ENCODE results near the gene LTBP4.
"Not testable (repeated sequence)": the region's sequence is repeated elsewhere in the genome, so short reads cannot be mapped to it uniquely, and the experiment has no call there.

LTBP4 gene, protein sequence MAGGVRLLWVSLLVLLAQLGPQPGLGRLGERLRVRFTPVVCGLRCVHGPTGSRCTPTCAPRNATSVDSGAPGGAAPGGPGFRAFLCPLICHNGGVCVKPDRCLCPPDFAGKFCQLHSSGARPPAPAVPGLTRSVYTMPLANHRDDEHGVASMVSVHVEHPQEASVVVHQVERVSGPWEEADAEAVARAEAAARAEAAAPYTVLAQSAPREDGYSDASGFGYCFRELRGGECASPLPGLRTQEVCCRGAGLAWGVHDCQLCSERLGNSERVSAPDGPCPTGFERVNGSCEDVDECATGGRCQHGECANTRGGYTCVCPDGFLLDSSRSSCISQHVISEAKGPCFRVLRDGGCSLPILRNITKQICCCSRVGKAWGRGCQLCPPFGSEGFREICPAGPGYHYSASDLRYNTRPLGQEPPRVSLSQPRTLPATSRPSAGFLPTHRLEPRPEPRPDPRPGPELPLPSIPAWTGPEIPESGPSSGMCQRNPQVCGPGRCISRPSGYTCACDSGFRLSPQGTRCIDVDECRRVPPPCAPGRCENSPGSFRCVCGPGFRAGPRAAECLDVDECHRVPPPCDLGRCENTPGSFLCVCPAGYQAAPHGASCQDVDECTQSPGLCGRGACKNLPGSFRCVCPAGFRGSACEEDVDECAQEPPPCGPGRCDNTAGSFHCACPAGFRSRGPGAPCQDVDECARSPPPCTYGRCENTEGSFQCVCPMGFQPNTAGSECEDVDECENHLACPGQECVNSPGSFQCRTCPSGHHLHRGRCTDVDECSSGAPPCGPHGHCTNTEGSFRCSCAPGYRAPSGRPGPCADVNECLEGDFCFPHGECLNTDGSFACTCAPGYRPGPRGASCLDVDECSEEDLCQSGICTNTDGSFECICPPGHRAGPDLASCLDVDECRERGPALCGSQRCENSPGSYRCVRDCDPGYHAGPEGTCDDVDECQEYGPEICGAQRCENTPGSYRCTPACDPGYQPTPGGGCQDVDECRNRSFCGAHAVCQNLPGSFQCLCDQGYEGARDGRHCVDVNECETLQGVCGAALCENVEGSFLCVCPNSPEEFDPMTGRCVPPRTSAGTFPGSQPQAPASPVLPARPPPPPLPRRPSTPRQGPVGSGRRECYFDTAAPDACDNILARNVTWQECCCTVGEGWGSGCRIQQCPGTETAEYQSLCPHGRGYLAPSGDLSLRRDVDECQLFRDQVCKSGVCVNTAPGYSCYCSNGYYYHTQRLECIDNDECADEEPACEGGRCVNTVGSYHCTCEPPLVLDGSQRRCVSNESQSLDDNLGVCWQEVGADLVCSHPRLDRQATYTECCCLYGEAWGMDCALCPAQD (N-terminal part only)

GRCh38 chr19:40601134-40601974 is at the start of gene LTBP4:
Gene LTBP4 (plus strand): TSS chr19:40601369. CDS start chr19:40601388, 19 bp downstream.
- no peak for DNase-seq

GRCh38 chr19:40552848-40553247 is 48.3 kb upstream of the LTBP4 start:
- DNase-seq: no peak

DNA sequence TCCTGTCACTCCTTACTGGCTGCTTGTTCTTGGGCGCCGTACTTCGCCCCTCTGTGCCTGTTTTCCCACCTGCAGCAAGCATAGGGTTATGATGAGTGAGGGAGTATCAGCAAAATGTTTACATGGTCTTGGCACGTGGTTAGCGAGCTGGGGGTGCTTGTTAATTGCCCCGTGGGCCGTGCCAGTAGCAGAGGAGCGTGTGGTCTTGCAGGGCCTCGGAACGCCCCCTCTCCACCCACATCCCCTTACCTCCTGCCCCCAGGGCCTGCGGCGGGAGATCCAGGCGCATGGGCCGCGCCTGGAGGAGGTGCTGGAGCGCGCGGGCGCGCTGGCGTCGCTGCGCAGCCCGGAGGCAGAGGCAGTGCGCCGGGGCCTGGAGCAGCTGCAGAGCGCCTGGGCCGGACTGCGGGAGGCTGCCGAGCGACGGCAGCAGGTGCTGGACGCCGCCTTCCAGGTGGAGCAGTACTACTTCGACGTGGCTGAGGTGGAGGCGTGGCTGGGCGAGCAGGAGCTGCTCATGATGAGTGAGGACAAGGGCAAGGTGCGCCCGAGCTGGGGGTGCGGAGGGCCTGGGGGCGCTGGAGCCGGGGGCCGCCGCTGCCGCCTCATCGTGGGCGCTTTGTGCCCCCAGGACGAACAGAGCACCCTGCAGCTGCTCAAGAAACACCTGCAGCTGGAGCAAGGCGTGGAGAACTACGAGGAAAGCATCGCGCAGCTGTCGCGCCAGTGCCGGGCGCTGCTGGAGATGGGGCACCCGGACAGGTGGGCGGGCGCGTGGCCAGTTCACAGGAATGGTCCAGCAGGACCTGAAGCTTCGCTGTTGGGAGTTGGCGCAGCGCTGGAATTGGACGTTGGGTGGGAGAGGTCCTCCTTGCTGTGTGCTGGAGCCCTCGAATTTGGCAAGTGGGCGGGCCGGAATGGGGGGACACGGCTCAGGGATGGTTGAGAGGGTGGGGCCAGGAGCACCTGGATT is 47.0 kb upstream of the LTBP4 start:
- no peak for DNase-seq

DNA sequence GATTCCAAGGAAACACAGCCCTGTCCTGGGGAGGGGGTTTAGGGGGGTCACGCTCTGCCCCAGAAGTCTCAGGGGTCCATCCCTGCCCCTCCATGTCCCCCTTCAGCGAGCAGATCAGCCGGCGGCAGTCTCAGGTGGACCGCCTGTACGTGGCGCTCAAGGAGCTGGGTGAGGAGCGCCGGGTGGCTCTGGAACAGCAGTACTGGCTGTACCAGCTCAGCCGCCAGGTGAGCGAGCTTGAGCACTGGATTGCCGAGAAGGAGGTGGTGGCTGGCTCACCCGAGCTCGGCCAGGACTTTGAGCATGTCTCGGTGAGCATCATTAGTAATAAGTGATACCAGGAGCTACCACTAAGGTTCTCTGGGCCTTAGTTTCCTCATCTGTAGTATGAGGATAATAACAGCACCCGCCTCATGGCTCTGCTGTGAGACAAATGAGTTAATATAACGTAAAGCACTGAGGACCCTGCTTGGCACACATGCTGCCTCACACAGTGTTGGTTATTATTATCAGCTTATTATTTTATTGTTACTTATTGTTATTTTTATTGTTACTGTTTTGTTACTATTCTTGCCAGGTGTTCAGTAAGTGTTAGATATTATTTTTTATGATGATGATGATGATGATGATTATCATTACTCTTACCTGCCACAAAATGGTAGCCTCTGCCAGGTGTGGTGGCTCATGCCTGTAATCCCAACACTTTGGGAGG is 45.0 kb upstream of the LTBP4 start:
- DNase-seq: no peak

DNA sequence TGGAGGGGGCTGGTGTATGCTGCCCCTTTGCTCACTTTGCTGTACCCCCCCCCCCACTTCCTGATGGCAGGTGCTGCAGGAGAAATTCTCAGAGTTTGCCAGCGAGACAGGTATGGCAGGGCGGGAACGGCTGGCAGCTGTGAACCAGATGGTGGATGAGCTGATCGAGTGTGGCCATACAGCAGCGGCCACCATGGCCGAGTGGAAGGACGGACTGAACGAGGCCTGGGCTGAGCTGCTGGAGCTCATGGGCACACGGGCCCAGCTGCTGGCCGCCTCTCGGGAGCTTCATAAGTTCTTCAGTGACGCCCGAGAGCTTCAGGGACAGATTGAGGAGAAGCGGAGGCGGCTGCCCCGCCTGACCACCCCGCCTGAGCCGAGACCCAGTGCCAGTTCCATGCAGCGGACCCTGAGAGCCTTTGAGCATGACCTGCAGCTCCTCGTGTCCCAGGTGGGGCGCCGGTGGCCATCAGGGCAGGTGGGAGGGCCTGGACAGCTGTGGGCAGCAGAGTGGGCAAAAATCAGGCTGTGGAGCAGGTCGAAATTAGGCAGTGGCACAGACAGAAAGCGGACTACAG is 44.1 kb upstream of the LTBP4 start:
- no peak for DNase-seq

GRCh38 chr19:40559394-40559793 is 41.8 kb upstream of the LTBP4 start:
- no peak for DNase-seq

DNA sequence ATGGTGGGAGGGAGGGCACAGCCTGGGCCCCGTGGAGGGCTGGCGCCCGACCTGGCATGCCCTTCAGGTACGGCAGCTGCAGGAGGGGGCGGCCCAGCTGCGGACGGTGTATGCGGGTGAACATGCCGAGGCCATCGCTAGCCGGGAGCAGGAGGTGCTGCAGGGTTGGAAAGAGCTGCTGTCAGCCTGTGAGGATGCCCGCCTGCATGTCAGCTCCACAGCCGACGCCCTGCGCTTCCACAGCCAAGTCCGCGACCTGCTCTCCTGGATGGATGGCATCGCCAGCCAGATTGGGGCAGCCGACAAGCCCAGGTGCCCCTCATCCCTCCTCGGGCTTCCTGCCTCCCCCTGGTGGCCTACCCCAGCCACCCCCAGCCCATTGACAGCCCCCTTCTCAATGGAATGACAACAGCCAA is 41.1 kb upstream of the LTBP4 start:
- DNase-seq: no peak

GRCh38 chr19:40561947-40562346 is 39.2 kb upstream of the LTBP4 start:
- no peak for DNase-seq

DNA sequence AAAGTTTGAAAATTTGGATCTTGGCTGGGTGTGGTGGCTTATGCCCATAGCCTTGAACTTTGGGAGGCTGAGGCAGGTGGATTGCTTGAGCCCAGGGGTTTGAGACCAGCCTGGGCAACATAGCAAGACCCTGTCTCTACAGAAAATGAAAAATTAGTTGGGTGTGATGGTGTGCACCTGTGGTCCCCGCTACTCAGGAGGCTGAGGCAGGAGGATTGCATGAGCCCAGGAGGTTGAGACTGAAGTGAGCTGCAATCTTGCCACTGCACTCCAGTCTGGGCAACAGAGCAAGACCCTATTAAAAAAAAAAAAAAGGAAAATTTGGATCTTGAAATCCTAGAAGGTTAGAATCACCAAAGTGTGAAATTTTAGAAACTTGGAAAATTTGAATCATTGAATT is 36.6 kb upstream of the LTBP4 start:
- DNase-seq: not testable (repeated sequence)

- DNase-seq: no peak
Observed at GRCh38 chr19:40565355-40565754, 35.8 kb upstream of the LTBP4 start.

- no peak for DNase-seq
Observed at GRCh38 chr19:40565910-40566495, 35.2 kb upstream of the LTBP4 start.

DNA sequence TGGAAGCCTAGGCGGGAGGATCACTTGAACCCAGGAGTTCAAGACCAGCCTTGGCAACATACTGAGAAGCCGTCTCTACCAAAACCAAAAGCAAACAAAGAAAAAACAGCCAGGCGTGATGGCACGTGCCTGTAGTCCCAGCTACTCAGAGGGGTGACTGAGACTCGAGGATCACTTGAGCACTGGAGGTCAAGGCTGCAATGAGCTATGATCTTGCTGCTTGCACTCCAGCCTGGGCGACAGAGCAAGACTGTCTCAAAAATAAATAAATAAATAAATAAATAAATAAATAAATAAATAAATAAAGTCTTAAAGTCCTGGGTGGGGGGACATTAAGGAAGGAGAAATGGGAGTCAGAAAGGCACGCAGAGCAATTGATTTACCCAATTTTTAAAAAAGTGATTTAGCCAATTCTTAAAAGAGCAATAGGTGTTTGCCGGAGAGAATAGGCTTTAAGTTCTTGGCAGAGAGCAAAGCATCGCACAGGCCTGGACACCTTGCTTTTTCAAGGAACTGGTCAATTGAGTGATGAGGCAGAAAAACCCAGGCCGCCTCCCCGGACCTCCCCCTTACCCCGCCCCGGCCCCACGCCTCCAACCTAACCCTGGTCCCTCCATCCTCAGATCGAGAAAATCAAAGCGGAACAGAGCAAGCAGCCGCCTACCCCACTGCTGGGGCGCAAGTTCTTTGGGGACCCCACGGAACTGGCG is 34.0 kb upstream of the LTBP4 start:
- no peak for DNase-seq

DNA sequence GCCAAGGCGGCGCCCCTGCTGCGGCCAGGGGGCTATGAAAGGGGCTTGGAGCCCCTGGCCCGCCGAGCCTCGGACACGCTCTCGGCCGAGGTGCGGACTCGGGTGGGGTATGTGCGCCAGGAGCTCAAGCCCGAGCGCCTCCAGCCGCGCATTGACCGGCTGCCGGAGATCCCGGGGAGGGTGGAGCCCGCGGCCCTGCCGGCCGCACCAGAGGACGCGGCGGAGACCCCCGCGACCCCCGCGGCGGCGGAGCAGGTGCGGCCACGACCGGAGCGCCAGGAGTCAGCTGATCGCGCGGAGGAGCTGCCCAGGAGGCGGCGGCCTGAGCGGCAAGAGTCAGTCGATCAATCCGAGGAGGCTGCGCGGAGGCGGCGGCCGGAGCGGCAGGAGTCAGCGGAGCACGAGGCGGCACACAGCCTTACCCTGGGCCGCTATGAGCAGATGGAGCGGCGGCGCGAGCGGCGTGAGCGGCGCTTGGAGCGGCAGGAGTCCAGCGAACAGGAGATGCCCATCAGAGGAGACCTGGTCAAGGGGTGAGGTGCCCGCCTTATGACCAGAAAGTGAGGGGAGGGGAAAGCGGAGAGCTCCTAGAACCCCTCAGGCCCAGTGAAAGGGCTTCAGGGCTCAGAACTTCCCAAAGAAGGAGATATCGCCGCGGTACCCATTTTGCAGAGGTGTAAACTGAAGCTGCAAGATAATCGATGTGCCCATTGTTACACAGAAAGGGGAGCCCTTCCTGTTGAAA is 33.2 kb upstream of the LTBP4 start:
- no peak for DNase-seq

DNA sequence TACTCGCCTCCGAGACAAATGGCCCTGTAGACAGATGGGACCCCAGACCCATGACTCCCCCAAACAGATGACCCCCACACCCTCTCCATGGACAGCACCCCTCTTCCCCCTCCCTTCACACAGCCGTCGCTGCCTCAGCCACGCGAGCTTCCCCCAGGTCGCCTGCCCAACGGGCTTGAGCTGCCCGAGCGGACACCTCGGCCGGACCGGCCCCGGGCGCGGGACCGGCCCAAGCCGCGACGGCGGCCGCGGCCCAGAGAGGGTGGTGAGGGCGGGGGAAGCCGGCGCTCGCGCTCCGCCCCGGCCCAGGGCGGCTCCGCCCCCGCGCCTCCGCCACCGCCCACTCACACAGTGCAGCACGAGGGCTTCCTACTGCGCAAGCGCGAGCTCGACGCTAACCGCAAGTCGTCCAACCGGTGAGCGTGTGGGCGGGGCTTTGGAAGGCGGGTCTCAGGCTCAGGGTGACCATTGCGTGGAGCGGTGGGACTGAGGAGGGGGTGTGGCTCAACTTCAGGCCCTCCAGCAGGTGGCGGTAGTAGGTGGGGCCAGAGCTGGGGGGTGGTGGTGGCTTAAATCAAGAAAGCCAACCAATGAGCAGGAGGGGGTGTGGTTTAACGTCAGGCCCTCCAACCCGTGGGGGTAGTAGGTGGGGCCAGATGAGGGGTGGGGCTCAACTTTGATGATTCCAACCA is 30.7 kb upstream of the LTBP4 start:
- DNase-seq: peak; percentile 97

- DNase-seq: no peak
Observed at GRCh38 chr19:40571005-40571318, 30.2 kb upstream of the LTBP4 start.

GRCh38 chr19:40571831-40572495 is 29.2 kb upstream of the LTBP4 start:
- DNase-seq: no peak

GRCh38 chr19:40575326-40575725 is 25.8 kb upstream of the LTBP4 start:
- no peak for DNase-seq
